Measurements from ENCODE around the gene CNOT3. TPM values are rescaled to one million over a fixed set of nuclear protein-coding genes. Genes with fewer than 3 reads are reported as not detected.

Gene CNOT3
- total RNA-seq, 4 donors from 2014 or later = 5.1 to 14.0 (median 10.2) TPM

DNA sequence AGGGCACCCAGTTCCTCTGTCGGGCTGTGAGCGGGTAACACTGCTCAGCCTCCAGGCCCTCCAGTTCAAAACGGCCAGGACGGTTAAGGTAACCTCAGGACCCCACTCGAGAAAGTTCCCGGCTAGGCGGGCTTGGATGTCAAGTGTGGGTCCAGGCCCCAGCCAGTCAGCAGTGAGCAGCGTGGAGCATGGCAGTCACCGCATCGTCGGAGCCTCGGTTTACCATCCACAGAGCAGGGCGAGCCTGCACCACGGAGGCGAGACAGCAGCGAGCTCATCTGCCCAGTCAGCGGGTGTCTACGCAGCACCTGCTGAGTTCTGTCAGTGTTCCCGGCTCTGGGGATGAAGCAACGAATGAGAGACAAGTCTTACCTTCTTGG lies 8.0 kb upstream of the CNOT3 start:
- Histone ChIP-seq H3K9me3 (no peaks in the 10 kb centered on the region), H3K27ac (no peak overlapping the region), H3K27me3 (no peaks in the 10 kb centered on the region), H3K4me1 (no peaks in the 10 kb centered on the region), H3K36me3 (peaks cover 2 to 68% of the 10 kb centered on the region in 2 donors), H3K4me3 (no peak overlapping the region)
- DNase-seq (no peak), ATAC-seq (no peak)
- in situ Hi-C loops (cut with MboI; ENCODE audit: low sequenced_read_pairs in 4 of 4) (no loop called here), intact Hi-C loops (cut with DNase I; ENCODE audit: low total_unique reads) (no loop called here)
- TF ChIP-seq CTCF (IDR thresholded peaks at IDR 0.05 in 4 of 5, conservative IDR thresholded peaks at IDR 0.05 in 1 of 5) = no peak
- TF ChIP-seq POLR2A (IDR thresholded peaks at IDR 0.05) = no peak

GRCh38 chr19:54133312-54133956 lies 4.1 kb upstream of the CNOT3 start:
- intact Hi-C loops (cut with DNase I; ENCODE audit: low total_unique reads) (no loop called here), in situ Hi-C loops (cut with MboI; ENCODE audit: low sequenced_read_pairs in 4 of 4) (no loop called here)
- Histone ChIP-seq H3K4me1 (peaks cover 10 to 16% of the 10 kb centered on the region in 2 donors), H3K27ac (no peak overlapping the region), H3K36me3 (peaks cover 0 to 30% of the 10 kb centered on the region in 2 donors), H3K4me3 (no peak overlapping the region), H3K27me3 (no peaks in the 10 kb centered on the region), H3K9me3 (no peaks in the 10 kb centered on the region)
- ATAC-seq (no peak), DNase-seq (no peak)
- TF ChIP-seq POLR2A (IDR thresholded peaks at IDR 0.05) (no peak), CTCF (IDR thresholded peaks at IDR 0.05 in 4 of 5, conservative IDR thresholded peaks at IDR 0.05 in 1 of 5) (no peak)

- ATAC-seq (no peak), DNase-seq (no peak)
- Histone ChIP-seq H3K36me3 (peaks cover 0 to 23% of the 10 kb centered on the region in 2 donors), H3K9me3 (no peaks in the 10 kb centered on the region), H3K4me1 (peaks cover 16 to 22% of the 10 kb centered on the region in 2 donors), H3K4me3 (no peak overlapping the region), H3K27ac (no peak overlapping the region), H3K27me3 (no peaks in the 10 kb centered on the region)
- TF ChIP-seq POLR2A (IDR thresholded peaks at IDR 0.05) = no peak
- in situ Hi-C loops (cut with MboI; ENCODE audit: low sequenced_read_pairs in 4 of 4) (no loop called here), intact Hi-C loops (cut with DNase I; ENCODE audit: low total_unique reads) (no loop called here)
Observed at GRCh38 chr19:54133957-54134590, 3.5 kb upstream of the CNOT3 start.

- H3K9me3 ChIP-seq = no peaks in the 10 kb centered on the region
- DNase-seq = no peak
- in situ Hi-C loops (cut with MboI; ENCODE audit: low sequenced_read_pairs in 4 of 4) (no loop called here), intact Hi-C loops (cut with DNase I; ENCODE audit: low total_unique reads) (no loop called here)
- ATAC-seq = peak; percentile 1 to 3
- peak overlapping the region; percentile 46 to 58 (median 54) for H3K4me3 ChIP-seq
- H3K27me3 ChIP-seq = no peaks in the 10 kb centered on the region
- peaks cover 29 to 44% of the 10 kb centered on the region in 2 donors for H3K4me1 ChIP-seq
- peak overlapping the region; percentile 70 to 82 (median 72) for H3K27ac ChIP-seq
- peaks cover 0 to 9% of the 10 kb centered on the region in 2 donors for H3K36me3 ChIP-seq
- TF ChIP-seq POLR2A (IDR thresholded peaks at IDR 0.05) (no peak), CTCF (IDR thresholded peaks at IDR 0.05 in 4 of 5, conservative IDR thresholded peaks at IDR 0.05 in 1 of 5) (no peak)
Observed at GRCh38 chr19:54136086-54136863, 1.3 kb upstream of the CNOT3 start.
